Chondrocyte (in vitro differentiated cells): ENCODE results near the gene LAPTM5. TPM values are rescaled to one million over a fixed set of nuclear protein-coding genes. Genes with fewer than 3 reads are reported as not detected.

Experiments used
- DNase-seq: peaks from one replicate; pipeline ENCODE4 v3.0.0; 2021; ENCODE audit warnings: mixed read lengths, low spot score
- H3K27ac Mint-ChIP-seq: one replicate; pipeline ENCODE4 v1.8.0; 2021; ENCODE audit warnings: mild to moderate bottlenecking, moderate library complexity, mixed read lengths; ENCODE audit not compliant: unreplicated experiment
- H3K27me3 Mint-ChIP-seq: 2 replicates; pipeline ENCODE4 v1.8.0; 2021; ENCODE audit warnings: low read depth, mixed read lengths
- H3K36me3 Mint-ChIP-seq: 2 replicates; pipeline ENCODE4 v1.8.0; 2021; ENCODE audit warnings: low read depth, mixed read lengths
- H3K4me1 Mint-ChIP-seq: 2 replicates; pipeline ENCODE4 v1.8.0; 2021; ENCODE audit warnings: low read depth, mild to moderate bottlenecking, mixed read lengths
- H3K4me3 Mint-ChIP-seq: one replicate; pipeline ENCODE4 v1.8.0; 2021; ENCODE audit warnings: mild to moderate bottlenecking, moderate library complexity, mixed read lengths; ENCODE audit not compliant: unreplicated experiment
- H3K9me3 Mint-ChIP-seq: 2 replicates; pipeline ENCODE4 v1.8.0; 2021; ENCODE audit warnings: low read depth, mixed read lengths
- CTCF ChIP-seq: fragments of 200-600 bp; sonication (generic); IDR thresholded peaks from 2 replicates; pipeline ENCODE4 v1.5.0; 2021; ENCODE audit warnings: antibody characterized with exemption, mild to moderate bottlenecking, moderate library complexity
- total RNA-seq: library from RNA; stranded (reverse); gene quantifications from 3 replicates; pipeline ENCODE4 v1.2.1, GENCODE V29; 2021

LAPTM5 gene
- total RNA-seq, 1 donor from 2014 or later: not detected

- Mint-ChIP-seq H3K4me3 (no peak overlapping the region), H3K36me3 (no peaks in the 10 kb centered on the region), H3K27ac (no peak overlapping the region), H3K9me3 (no peaks in the 10 kb centered on the region), H3K27me3 (peaks cover 6% of the 10 kb centered on the region), H3K4me1 (no peaks in the 10 kb centered on the region)
- no peak for DNase-seq
- no peak for TF ChIP-seq CTCF
These were observed 17.2 kb upstream of the LAPTM5 start for GRCh38 chr1:30774550-30775432.

GRCh38 chr1:30773722-30774358 lies 16.3 kb upstream of the LAPTM5 start:
- Mint-ChIP-seq H3K9me3 (no peaks in the 10 kb centered on the region), H3K27ac (no peak overlapping the region), H3K4me3 (no peak overlapping the region), H3K36me3 (no peaks in the 10 kb centered on the region), H3K4me1 (no peaks in the 10 kb centered on the region), H3K27me3 (peaks cover 6% of the 10 kb centered on the region)
- DNase-seq: no peak
- no peak for TF ChIP-seq CTCF

GRCh38 chr1:30771005-30771404 lies 13.4 kb upstream of the LAPTM5 start:
- no peak overlapping the region for H3K27ac Mint-ChIP-seq
- no peak for DNase-seq
- H3K4me3 Mint-ChIP-seq: no peak overlapping the region
- H3K9me3 Mint-ChIP-seq: no peaks in the 10 kb centered on the region
- H3K36me3 Mint-ChIP-seq: no peaks in the 10 kb centered on the region
- H3K27me3 Mint-ChIP-seq: peaks cover 6% of the 10 kb centered on the region
- no peaks in the 10 kb centered on the region for H3K4me1 Mint-ChIP-seq
- no peak for TF ChIP-seq CTCF

- Mint-ChIP-seq H3K36me3 (no peaks in the 10 kb centered on the region), H3K4me1 (no peaks in the 10 kb centered on the region), H3K27ac (no peak overlapping the region), H3K27me3 (peaks cover 6% of the 10 kb centered on the region), H3K4me3 (no peak overlapping the region), H3K9me3 (no peaks in the 10 kb centered on the region)
- DNase-seq: no peak
- no peak for TF ChIP-seq CTCF
These were observed 12.6 kb upstream of the LAPTM5 start for GRCh38 chr1:30770150-30770549.

- no peak for DNase-seq
- Mint-ChIP-seq H3K4me1 (no peaks in the 10 kb centered on the region), H3K4me3 (no peak overlapping the region), H3K36me3 (no peaks in the 10 kb centered on the region), H3K27me3 (peaks cover 6% of the 10 kb centered on the region), H3K27ac (no peak overlapping the region), H3K9me3 (no peaks in the 10 kb centered on the region)
- no peak for TF ChIP-seq CTCF
These were observed 11.5 kb upstream of the LAPTM5 start for GRCh38 chr1:30768830-30769718.
